Effector memory CD4-positive, alpha-beta T cell (primary cell): ENCODE results near the gene AIRE.

Experiments
- DNase-seq, 3 donors: peaks; one replicate each; pipeline ENCODE4 v3.0.0-alpha.2; 2020
- H3K27ac ChIP-seq: 2 replicates; pipeline ENCODE4 v1.7.0; 2013; ENCODE audit warnings: mild to moderate bottlenecking, low read length, moderate library complexity; ENCODE audit not compliant: insufficient read depth, poor library complexity, severe bottlenecking
- H3K27me3 ChIP-seq: replicated peaks from 2 replicates; pipeline ENCODE4 v1.7.0; 2013; ENCODE audit warnings: mild to moderate bottlenecking, low read length; ENCODE audit not compliant: insufficient read depth, control insufficient read depth, poor library complexity, severe bottlenecking
- H3K36me3 ChIP-seq: 2 replicates; pipeline ENCODE4 v1.7.0; 2013; ENCODE audit warnings: mild to moderate bottlenecking, low read length, moderate library complexity; ENCODE audit not compliant: control insufficient read depth, insufficient read depth
- H3K4me1 ChIP-seq: 2 replicates; pipeline ENCODE4 v1.7.0; 2013; ENCODE audit warnings: low read length, mild to moderate bottlenecking; ENCODE audit not compliant: control insufficient read depth, insufficient read depth, poor library complexity, severe bottlenecking
- H3K4me3 ChIP-seq: 2 replicates; pipeline ENCODE4 v1.7.0; 2013; ENCODE audit warnings: low read length, low read depth, mild to moderate bottlenecking; ENCODE audit not compliant: insufficient read depth, poor library complexity, severe bottlenecking
- H3K9me3 ChIP-seq: 2 replicates; pipeline ENCODE4 v1.7.0; 2013; ENCODE audit warnings: mild to moderate bottlenecking, low read length, moderate library complexity; ENCODE audit not compliant: control insufficient read depth

AIRE gene

DNA sequence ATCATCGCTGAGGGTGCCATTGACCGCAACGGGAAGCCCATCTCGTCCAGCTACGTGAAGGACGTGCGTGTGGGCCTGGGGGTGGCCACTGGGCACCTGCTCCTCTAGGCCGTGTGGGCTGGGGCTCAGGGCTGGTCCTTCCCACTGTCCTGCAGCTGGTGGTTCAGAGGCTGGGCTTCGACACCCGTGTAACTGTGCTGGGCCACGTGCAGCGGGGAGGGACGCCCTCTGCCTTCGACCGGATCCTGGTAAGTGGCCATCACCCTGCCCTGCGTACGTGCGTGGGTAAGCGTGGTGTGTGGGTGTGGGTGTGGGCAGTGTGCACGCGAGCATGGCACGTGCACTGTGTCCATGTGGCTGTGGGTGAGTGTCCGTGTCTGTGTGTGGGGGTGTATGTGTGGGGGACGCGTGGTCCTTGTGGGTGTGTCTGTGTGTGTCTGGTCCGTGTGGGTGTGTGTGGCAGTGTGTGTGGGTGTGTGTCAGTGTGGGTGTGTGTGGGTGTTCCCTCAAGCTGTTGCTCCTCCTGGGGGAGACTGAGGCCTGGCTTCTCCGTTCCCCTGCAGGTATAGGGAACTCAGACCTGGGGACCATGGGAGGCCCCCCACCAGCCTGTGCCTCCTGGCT, 30.7 kb downstream of the AIRE start:
- Histone ChIP-seq H3K27ac (no peak overlapping the region), H3K4me3 (no peak overlapping the region), H3K36me3 (peaks cover 89% of the 10 kb centered on the region), H3K9me3 (no peaks in the 10 kb centered on the region), H3K27me3 (no peaks in the 10 kb centered on the region), H3K4me1 (no peaks in the 10 kb centered on the region)
- no peak for DNase-seq

DNA sequence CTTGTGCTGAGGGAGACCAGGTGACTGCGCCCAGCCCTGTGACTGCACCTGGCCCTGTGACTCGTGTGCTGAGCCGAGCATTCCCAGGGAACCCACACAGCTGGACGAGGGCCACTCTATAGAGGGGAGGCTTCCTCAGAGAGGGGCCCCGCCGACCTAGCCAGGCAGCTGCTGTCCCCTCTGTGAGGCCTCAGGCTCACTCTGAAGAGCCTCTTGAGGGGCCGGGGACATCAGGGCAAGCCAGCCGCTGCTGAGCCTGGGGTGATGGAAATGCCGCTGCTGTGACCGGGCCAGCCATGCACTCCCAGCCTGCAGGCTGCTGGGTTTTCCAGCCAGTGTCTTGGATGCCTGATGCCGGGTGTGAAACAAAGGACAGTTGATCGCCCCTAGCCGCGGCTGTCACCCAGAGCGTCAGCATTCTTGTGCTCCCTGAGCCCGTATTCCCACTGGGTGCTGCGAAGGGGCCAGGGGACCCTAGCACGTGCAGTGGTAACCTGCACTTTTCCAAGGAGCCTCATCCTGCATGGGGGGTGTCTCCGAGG, 31.6 kb downstream of the AIRE start:
- no peak overlapping the region for H3K4me3 ChIP-seq
- peaks cover 89% of the 10 kb centered on the region for H3K36me3 ChIP-seq
- DNase-seq, result no peak
- H3K4me1 ChIP-seq, result no peaks in the 10 kb centered on the region
- no peaks in the 10 kb centered on the region for H3K9me3 ChIP-seq
- no peak overlapping the region for H3K27ac ChIP-seq
- H3K27me3 ChIP-seq, result no peaks in the 10 kb centered on the region

DNA sequence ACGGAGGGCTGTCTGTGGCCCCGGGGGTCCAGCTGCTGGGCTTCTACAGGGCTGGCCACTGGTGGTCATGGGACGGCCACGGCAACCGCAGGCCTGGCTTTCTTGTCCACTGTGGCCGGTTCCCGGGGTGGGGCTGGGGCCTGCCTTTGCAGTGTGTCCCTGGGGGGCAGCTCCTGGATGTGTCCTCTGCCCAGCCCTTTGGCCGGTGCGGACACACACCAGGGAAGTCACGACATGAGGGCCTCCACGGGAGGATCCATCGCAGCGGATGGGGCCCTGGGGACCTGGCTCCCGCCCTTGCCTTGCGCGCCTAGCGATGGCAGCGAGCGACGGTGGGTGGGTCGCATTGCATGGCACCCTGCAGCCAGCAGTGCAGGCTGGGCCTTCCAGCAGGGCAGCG, 32.2 kb downstream of the AIRE start:
- DNase-seq, result no peak
- peaks cover 89% of the 10 kb centered on the region for H3K36me3 ChIP-seq
- H3K4me1 ChIP-seq, result no peaks in the 10 kb centered on the region
- H3K4me3 ChIP-seq, result no peak overlapping the region
- no peaks in the 10 kb centered on the region for H3K9me3 ChIP-seq
- no peaks in the 10 kb centered on the region for H3K27me3 ChIP-seq
- no peak overlapping the region for H3K27ac ChIP-seq

- H3K36me3 ChIP-seq, result peaks cover 89% of the 10 kb centered on the region
- no peak for DNase-seq
- H3K27ac ChIP-seq, result no peak overlapping the region
- no peaks in the 10 kb centered on the region for H3K27me3 ChIP-seq
- H3K4me3 ChIP-seq, result no peak overlapping the region
- H3K9me3 ChIP-seq, result no peaks in the 10 kb centered on the region
- H3K4me1 ChIP-seq, result no peaks in the 10 kb centered on the region
Measured at GRCh38 chr21:44318489-44319285, 33.0 kb downstream of the AIRE start.

GRCh38 chr21:44319407-44320065, 33.9 kb downstream of the AIRE start:
- Histone ChIP-seq H3K36me3 (peaks cover 90% of the 10 kb centered on the region), H3K9me3 (no peaks in the 10 kb centered on the region), H3K27ac (no peak overlapping the region), H3K27me3 (no peaks in the 10 kb centered on the region), H3K4me1 (no peaks in the 10 kb centered on the region), H3K4me3 (no peak overlapping the region)
- no peak for DNase-seq

DNA sequence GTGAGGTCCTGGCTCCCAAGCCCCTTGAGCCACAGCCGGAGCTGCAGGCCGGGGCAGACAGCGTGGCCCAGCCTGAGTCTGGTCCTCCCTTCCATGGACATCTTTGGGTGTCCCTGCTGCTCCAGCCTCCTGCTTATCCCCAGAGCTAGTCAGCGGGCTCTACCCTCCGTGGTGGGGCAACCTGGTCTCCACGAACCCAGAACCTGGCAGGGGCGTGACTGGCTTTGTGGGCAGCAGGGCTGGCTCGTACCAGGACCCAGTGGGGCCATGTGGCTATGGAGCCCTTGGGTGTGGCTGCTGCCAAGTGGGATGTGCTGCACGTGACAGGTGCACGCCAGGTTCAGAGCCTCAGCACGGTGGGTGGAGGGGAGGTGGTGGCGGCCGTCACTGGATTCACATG, 35.2 kb downstream of the AIRE start:
- Histone ChIP-seq H3K36me3 (peaks cover 92% of the 10 kb centered on the region), H3K9me3 (no peaks in the 10 kb centered on the region), H3K27me3 (no peaks in the 10 kb centered on the region), H3K4me1 (no peaks in the 10 kb centered on the region), H3K4me3 (no peak overlapping the region), H3K27ac (no peak overlapping the region)
- no peak for DNase-seq

DNA sequence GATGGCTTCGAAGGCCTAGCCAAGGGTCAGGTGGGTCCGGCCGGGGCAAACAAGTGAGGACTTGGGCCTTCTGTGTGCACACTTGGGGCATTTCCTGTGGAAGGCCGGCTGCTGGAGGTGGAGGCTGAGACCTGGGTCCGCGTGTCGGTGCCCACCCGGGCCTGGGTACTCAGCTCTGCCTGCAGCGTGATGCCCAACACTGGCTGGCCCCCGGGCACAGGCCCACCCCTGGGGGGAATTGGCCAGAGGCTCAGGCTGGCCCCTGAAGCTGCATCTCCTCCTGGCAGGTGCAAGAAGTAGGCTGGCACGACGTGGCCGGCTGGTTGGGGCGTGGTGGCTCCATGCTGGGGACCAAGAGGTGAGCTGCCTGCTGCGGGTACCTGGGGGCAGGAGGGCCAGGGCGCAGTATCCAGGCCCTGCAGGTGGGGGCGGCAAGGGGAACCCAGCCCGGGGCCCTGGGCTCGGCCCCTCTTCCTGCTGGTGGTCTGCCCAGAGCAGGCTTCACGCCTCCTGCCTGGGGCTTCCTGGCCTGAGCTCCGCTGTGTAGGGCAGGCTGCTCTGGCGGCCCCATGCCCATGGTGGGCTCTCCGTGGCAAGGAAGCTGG, 36.3 kb downstream of the AIRE start:
- Histone ChIP-seq H3K36me3 (peaks cover 86% of the 10 kb centered on the region), H3K4me1 (no peaks in the 10 kb centered on the region), H3K27ac (no peak overlapping the region), H3K4me3 (no peak overlapping the region), H3K9me3 (no peaks in the 10 kb centered on the region), H3K27me3 (no peaks in the 10 kb centered on the region)
- DNase-seq, result no peak

DNA sequence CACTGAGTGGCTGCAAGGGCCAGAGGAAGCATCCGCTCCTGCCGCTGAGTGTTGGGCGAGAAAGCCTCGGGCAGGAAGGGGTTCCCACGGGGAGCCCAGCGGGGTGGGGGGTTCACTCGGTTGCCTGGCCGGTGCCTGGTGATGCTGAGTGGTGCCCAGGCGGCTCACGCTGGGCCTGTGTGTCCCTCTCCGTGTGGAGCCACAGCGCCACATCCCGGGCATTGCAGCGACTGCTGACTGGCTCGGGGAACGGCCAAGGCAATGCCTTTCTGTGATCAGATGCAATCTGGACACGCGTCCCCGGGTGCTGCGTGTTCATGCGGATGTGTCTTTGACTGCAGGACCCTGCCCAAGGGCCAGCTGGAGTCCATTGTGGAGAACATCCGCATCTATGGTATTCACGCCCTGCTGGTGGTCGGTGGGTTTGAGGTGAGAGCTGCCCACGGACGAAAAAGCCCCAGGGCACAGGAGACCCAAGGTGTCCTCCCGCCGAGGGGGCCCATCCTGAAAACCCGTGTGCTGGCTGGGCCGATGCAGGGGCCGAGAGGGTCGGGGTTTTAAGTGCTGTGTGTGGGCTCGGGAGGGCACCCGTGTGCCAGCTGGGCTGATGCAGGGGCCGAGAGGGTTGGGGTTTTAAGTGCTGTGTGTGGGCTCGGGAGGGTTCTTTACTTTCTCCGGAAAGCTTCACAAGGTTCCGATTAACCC, 37.1 kb downstream of the AIRE start:
- no peaks in the 10 kb centered on the region for H3K27me3 ChIP-seq
- H3K27ac ChIP-seq, result no peak overlapping the region
- no peak overlapping the region for H3K4me3 ChIP-seq
- H3K36me3 ChIP-seq, result peaks cover 78% of the 10 kb centered on the region
- DNase-seq, result no peak
- H3K4me1 ChIP-seq, result no peaks in the 10 kb centered on the region
- H3K9me3 ChIP-seq, result no peaks in the 10 kb centered on the region

- no peak for DNase-seq
- no peak overlapping the region for H3K4me3 ChIP-seq
- no peak overlapping the region for H3K27ac ChIP-seq
- no peaks in the 10 kb centered on the region for H3K27me3 ChIP-seq
- peaks cover 69% of the 10 kb centered on the region for H3K36me3 ChIP-seq
- H3K9me3 ChIP-seq, result no peaks in the 10 kb centered on the region
- no peaks in the 10 kb centered on the region for H3K4me1 ChIP-seq
Measured at GRCh38 chr21:44323591-44323990, 37.9 kb downstream of the AIRE start.
